ENCODE data around the gene SLX4IP.

The SLX4IP gene

DNA sequence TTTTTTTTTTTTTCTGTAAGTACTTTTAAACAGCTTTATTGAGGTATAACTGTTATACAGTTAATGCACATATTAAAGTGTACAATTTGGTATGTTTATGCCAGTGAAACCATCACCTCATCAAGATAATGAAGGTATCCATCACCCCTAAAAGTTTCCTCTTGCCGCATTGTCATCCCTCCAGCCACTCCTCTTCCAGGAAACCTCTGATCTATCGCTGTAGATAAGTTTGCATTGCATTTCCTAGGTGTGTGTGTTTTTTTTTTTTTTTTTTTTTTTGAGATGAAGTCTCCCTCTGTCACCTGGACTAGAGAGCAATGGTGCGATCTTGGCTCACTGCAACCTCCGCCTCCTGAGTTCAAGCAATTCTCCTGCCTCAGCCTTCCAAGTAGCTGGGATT is 3.1 kb downstream of the SLX4IP start:
- TF ChIP-seq, protein P1, sequence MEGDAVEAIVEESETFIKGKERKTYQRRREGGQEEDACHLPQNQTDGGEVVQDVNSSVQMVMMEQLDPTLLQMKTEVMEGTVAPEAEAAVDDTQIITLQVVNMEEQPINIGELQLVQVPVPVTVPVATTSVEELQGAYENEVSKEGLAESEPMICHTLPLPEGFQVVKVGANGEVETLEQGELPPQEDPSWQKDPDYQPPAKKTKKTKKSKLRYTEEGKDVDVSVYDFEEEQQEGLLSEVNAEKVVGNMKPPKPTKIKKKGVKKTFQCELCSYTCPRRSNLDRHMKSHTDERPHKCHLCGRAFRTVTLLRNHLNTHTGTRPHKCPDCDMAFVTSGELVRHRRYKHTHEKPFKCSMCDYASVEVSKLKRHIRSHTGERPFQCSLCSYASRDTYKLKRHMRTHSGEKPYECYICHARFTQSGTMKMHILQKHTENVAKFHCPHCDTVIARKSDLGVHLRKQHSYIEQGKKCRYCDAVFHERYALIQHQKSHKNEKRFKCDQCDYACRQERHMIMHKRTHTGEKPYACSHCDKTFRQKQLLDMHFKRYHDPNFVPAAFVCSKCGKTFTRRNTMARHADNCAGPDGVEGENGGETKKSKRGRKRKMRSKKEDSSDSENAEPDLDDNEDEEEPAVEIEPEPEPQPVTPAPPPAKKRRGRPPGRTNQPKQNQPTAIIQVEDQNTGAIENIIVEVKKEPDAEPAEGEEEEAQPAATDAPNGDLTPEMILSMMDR (IDR thresholded peaks at IDR 0.05; ENCODE audit: low read depth, low read length), result no peak
- no peak for DNase-seq
- no peaks in the 10 kb centered on the region for H3K27me3 ChIP-seq (ENCODE audit: insufficient read depth, low read depth, severe bottlenecking)
- no peaks in the 10 kb centered on the region for H3K9me3 ChIP-seq (ENCODE audit: severe bottlenecking)
- H3K27ac ChIP-seq, result no peak overlapping the region
- peaks cover 2% of the 10 kb centered on the region; the same call in 1 of the 2 replicates for H3K36me3 ChIP-seq
- no peak overlapping the region for H3K4me3 ChIP-seq (ENCODE audit: low read depth, low read length)

DNA sequence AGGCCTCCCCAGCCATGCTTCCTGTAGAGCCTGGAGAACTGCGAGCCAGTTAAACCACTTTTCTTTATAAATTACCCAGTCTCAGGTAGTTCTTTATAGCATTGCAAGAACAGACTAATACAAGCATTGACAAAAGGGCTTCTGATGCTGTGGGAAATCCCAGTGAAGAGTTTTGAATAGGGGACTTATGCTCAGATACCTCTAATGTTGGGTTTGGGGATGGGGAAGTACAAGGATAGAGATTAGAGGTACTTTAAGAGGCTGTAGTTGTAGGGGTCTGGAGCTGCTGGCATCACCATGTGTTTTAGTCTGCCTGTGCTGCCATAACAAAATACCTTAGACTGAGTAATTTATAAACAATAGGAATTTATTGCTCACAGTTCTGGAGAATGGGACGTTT is 8.8 kb downstream of the SLX4IP start:
- DNase-seq, result no peak
- Histone ChIP-seq H3K27me3 (ENCODE audit: insufficient read depth, low read depth, severe bottlenecking) (no peaks in the 10 kb centered on the region), H3K4me3 (ENCODE audit: low read depth, low read length) (no peak overlapping the region), H3K9me3 (ENCODE audit: severe bottlenecking) (no peaks in the 10 kb centered on the region), H3K27ac (no peak overlapping the region), H3K36me3 (no peaks in the 10 kb centered on the region)
- TF ChIP-seq, protein P1 (IDR thresholded peaks at IDR 0.05; ENCODE audit: low read depth, low read length), result no peak

DNA sequence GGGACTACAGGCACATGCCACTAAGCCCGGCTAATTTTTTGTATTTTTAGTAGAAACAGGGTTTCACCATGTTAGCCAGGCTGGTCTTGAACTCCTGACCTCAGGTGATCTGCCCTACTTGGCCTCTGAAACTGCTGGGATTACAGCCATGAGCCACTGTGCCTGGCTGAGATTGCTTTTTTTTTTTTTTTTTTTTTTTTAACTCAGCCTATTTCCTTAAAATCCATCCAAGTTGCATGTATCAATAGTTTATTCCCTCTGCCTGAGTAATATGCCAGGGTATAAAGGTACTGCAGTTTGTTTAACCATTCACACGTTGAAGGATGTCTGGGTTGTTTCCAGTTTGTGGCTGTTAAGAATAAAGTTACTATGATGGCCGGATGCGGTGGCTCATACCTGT is 10.7 kb downstream of the SLX4IP start:
- Histone ChIP-seq H3K4me3 (ENCODE audit: low read depth, low read length) (no peak overlapping the region), H3K36me3 (no peaks in the 10 kb centered on the region), H3K27me3 (ENCODE audit: insufficient read depth, low read depth, severe bottlenecking) (no peaks in the 10 kb centered on the region), H3K27ac (no peak overlapping the region), H3K9me3 (ENCODE audit: severe bottlenecking) (no peaks in the 10 kb centered on the region)
- TF ChIP-seq, protein P1 (IDR thresholded peaks at IDR 0.05; ENCODE audit: low read depth, low read length), result no peak
- DNase-seq, result no peak

DNA sequence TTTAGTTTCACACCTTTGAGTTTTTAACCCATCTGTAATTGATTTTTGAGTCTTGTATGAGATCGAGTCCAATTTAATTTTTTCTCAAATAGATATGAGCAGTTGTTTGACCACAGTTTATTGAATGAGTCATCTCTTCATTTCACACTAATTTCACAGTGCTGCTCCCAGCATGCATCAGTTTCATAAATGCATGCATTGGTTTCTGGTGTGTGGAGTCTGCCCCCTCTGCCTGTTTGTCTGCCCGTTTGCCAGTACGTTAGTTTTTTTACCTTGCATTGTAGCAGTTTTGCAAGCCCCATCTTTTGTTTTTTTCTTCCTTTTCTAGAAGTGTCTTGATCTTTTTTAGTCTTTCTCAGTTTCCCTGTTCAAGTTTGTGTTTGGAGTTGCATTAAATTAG is 11.9 kb downstream of the SLX4IP start:
- no peak for DNase-seq
- Histone ChIP-seq H3K27ac (no peak overlapping the region), H3K9me3 (ENCODE audit: severe bottlenecking) (no peaks in the 10 kb centered on the region), H3K36me3 (no peaks in the 10 kb centered on the region), H3K27me3 (ENCODE audit: insufficient read depth, low read depth, severe bottlenecking) (no peaks in the 10 kb centered on the region), H3K4me3 (ENCODE audit: low read depth, low read length) (no peak overlapping the region)
- TF ChIP-seq, protein P1 (IDR thresholded peaks at IDR 0.05; ENCODE audit: low read depth, low read length), result no peak

DNA sequence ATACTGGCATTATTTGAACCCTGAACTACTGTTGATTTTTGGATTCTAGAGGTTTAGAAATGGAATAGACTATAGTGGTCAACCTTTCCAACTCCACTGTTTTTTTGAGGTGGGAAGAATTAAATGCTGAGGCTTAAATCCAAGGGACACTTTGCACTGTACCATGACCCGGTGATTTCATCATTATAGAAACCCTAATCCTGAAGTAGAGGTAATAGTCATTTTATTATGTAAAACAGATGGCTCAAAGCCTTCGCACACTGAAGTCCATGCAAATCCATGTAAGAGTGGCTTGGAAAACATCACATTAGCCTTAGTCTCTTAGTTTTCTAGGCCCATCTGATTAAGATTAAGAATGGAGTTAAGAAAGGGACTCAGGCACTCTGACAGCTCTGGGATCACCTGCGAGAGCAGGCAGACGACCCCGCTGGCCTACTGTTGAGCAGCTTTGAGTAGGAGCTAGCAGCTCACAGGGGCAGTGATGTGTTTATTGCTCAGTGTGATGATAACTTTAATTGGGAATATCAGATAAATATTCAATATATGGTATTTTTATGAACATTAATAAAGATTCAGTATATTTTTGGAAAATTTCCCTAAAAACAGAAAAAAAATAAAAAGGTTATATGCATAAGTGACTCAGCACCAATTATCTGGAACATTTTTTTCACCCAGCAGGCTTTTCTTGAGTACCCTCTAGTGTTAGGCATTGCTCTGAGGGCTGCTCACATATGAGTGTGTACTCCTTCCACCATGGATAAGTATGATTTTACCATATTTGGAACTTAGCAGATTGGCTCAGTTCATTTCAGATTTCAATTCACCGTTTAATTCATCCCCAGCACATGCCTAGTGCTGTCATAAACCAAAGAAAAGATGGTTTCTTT is 13.4 kb downstream of the SLX4IP start:
- no peaks in the 10 kb centered on the region for H3K9me3 ChIP-seq (ENCODE audit: severe bottlenecking)
- H3K4me3 ChIP-seq (ENCODE audit: low read depth, low read length), result no peak overlapping the region
- TF ChIP-seq, protein P1 (IDR thresholded peaks at IDR 0.05; ENCODE audit: low read depth, low read length), result no peak
- H3K27ac ChIP-seq, result peak overlapping the region; percentile 67
- H3K36me3 ChIP-seq, result no peaks in the 10 kb centered on the region
- peak; percentile 83 for DNase-seq
- H3K27me3 ChIP-seq (ENCODE audit: insufficient read depth, low read depth, severe bottlenecking), result no peaks in the 10 kb centered on the region

All from WERI-Rb-1 (cell line).